ENCODE results near the gene RCHY1. TPM values are rescaled to one million over a fixed set of nuclear protein-coding genes. Genes with fewer than 3 reads are reported as not detected.
A peak's percentile ranks its signal among the peaks of the same experiment; 100 is the strongest.
"Not testable (repeated sequence)": the region's sequence is repeated elsewhere in the genome, so short reads cannot be mapped to it uniquely, and the experiment has no call there.

RCHY1 gene
- 38.1 and 47.6 TPM in 2 replicates for total RNA-seq (2014; rRNA removed; shearing (Covaris generic))
- 42.6 and 49.1 TPM in 2 replicates for polyA plus RNA-seq (2015; cell fraction: cytosol; rRNA removed)
- polyA plus RNA-seq (2015; cell fraction: nucleus; rRNA removed) = 26.6 and 27.2 TPM in 2 replicates

GRCh38 chr4:75514131-75514948 lies at the start of gene RCHY1, which contains the start of gene THAP6:
RCHY1 (minus strand) TSS chr4:75514403; CDS start chr4:75514286, 117 bp downstream.
THAP6 (plus strand) TSS chr4:75514473; CDS start chr4:75515453, 980 bp downstream.
- DNase-seq (ENCODE audit: low read depth) = peak; percentile 96

- DNase-seq (ENCODE audit: low read depth) = peak; percentile 15
Measured at GRCh38 chr4:75561789-75562188, 47.6 kb upstream of the RCHY1 start.

- no peak for DNase-seq (ENCODE audit: low read depth)
Measured at GRCh38 chr4:75557696-75558095, 43.5 kb upstream of the RCHY1 start.

- peak; percentile 93 for DNase-seq (ENCODE audit: low read depth)
Measured at GRCh38 chr4:75555294-75556164, 41.3 kb upstream of the RCHY1 start, which contains the start of gene ODAPH. ODAPH (plus strand) TSS chr4:75556066; CDS start chr4:75556083, 17 bp downstream.

- DNase-seq (ENCODE audit: low read depth) = no peak
Measured at GRCh38 chr4:75552452-75552851, 38.2 kb upstream of the RCHY1 start.

- no peak for DNase-seq (ENCODE audit: low read depth)
Measured at GRCh38 chr4:75549019-75549418, 34.8 kb upstream of the RCHY1 start.

- DNase-seq (ENCODE audit: low read depth) = no peak
Measured at GRCh38 chr4:75547647-75548387, 33.6 kb upstream of the RCHY1 start.

- DNase-seq (ENCODE audit: low read depth) = peak; percentile 50
Measured at GRCh38 chr4:75545526-75545925, 31.3 kb upstream of the RCHY1 start.

- no peak for DNase-seq (ENCODE audit: low read depth)
Measured at GRCh38 chr4:75544870-75545269, 30.7 kb upstream of the RCHY1 start.

GRCh38 chr4:75544220-75544619 lies 30.0 kb upstream of the RCHY1 start:
- not testable (repeated sequence) for DNase-seq (ENCODE audit: low read depth)

GRCh38 chr4:75542824-75543223 lies 28.6 kb upstream of the RCHY1 start:
- DNase-seq (ENCODE audit: low read depth) = peak; percentile 95

GRCh38 chr4:75537308-75537707 lies 23.1 kb upstream of the RCHY1 start:
- DNase-seq (ENCODE audit: low read depth) = not testable (repeated sequence)

GRCh38 chr4:75533926-75534325 lies 19.7 kb upstream of the RCHY1 start:
- not testable (repeated sequence) for DNase-seq (ENCODE audit: low read depth)

GRCh38 chr4:75533339-75533887 lies 19.2 kb upstream of the RCHY1 start:
- not testable (repeated sequence) for DNase-seq (ENCODE audit: low read depth)

- not testable (repeated sequence) for DNase-seq (ENCODE audit: low read depth)
Measured at GRCh38 chr4:75531536-75532143, 17.4 kb upstream of the RCHY1 start.

- no peak for DNase-seq (ENCODE audit: low read depth)
Measured at GRCh38 chr4:75530556-75531322, 16.5 kb upstream of the RCHY1 start.

GRCh38 chr4:75527482-75527881 lies 13.3 kb upstream of the RCHY1 start:
- no peak for DNase-seq (ENCODE audit: low read depth)

GRCh38 chr4:75525910-75526309 lies 11.7 kb upstream of the RCHY1 start:
- no peak for DNase-seq (ENCODE audit: low read depth)

- DNase-seq (ENCODE audit: low read depth) = no peak
Measured at GRCh38 chr4:75525086-75525485, 10.9 kb upstream of the RCHY1 start.
